ENCODE results near the gene KLHDC3.

KLHDC3 gene

DNA sequence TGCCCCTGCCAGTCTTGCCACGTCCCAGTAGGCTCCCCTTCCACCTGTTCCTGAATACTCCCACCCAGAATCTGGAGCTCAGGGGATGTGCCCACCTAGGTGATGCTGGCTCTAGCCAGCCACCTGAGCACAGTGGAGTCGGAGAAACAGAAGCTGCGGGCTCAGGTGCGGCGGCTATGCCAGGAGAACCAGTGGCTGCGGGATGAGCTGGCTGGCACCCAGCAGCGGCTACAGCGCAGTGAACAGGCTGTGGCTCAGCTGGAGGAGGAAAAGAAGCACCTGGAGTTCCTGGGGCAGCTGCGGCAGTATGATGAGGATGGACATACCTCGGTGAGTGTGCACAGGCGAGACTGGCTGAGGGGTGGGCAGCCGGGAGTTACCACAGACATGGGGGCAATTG is 48.8 kb downstream of the KLHDC3 start:
- DNase-seq (ENCODE audit: low spot score), result no peak
- H3K36me3 ChIP-seq (ENCODE audit: low read depth), result peaks cover 6% of the 10 kb centered on the region
- ATAC-seq (ENCODE audit: low read depth), result no peak

DNA sequence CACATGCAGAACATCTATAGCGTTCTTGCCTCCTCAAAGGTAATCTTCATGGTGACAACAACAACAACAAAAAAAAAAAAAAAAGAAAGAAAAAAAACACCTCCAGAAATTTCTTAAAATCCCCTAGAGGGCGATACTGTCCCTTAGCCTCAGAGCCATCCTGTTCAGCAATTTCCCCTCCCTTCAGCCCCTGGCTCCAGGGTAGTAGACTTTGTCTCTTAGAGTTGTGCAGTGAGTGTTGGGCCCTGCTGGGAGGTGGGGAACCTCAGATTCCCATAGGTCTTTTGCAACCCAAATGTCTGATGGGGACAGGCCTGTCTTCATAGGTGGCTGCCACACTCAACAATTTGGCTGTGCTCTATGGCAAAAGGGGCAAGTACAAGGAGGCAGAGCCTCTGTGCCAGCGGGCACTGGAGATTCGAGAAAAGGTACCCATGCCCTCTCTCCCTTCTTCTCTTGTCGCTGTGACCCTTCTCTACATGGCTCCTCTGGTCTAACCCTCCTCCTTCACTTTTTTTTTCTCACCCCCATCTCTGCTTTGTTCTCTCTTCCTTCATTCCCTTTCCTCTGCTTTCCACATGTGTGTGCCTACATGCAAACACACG is 56.1 kb downstream of the KLHDC3 start:
- Histone ChIP-seq H3K4me3 (ENCODE audit: severe bottlenecking) (no peak overlapping the region), H3K9me3 (ENCODE audit: severe bottlenecking) (no peaks in the 10 kb centered on the region), H3K27me3 (ENCODE audit: insufficient read depth, poor library complexity, severe bottlenecking) (no peaks in the 10 kb centered on the region), H3K27ac (ENCODE audit: poor library complexity, severe bottlenecking) (no peak overlapping the region), H3K4me1 (ENCODE audit: insufficient read depth, poor library complexity, severe bottlenecking) (no peaks in the 10 kb centered on the region), H3K36me3 (ENCODE audit: low read depth) (peaks cover 3% of the 10 kb centered on the region; the same call in 1 of the 2 replicates)
- TF ChIP-seq, protein P1, sequence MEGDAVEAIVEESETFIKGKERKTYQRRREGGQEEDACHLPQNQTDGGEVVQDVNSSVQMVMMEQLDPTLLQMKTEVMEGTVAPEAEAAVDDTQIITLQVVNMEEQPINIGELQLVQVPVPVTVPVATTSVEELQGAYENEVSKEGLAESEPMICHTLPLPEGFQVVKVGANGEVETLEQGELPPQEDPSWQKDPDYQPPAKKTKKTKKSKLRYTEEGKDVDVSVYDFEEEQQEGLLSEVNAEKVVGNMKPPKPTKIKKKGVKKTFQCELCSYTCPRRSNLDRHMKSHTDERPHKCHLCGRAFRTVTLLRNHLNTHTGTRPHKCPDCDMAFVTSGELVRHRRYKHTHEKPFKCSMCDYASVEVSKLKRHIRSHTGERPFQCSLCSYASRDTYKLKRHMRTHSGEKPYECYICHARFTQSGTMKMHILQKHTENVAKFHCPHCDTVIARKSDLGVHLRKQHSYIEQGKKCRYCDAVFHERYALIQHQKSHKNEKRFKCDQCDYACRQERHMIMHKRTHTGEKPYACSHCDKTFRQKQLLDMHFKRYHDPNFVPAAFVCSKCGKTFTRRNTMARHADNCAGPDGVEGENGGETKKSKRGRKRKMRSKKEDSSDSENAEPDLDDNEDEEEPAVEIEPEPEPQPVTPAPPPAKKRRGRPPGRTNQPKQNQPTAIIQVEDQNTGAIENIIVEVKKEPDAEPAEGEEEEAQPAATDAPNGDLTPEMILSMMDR (IDR thresholded peaks at IDR 0.05; ENCODE audit: poor library complexity, severe bottlenecking), result peak; percentile 84
- ATAC-seq (ENCODE audit: low read depth), result peak; percentile 59
- no peak for DNase-seq (ENCODE audit: low spot score)

More for the DNA sequence above, 48.8 kb downstream of the KLHDC3 start:
- Histone ChIP-seq H3K27ac (ENCODE audit: poor library complexity, severe bottlenecking) (no peak overlapping the region), H3K27me3 (ENCODE audit: insufficient read depth, poor library complexity, severe bottlenecking) (no peaks in the 10 kb centered on the region), H3K4me3 (ENCODE audit: severe bottlenecking) (no peak overlapping the region), H3K4me1 (ENCODE audit: insufficient read depth, poor library complexity, severe bottlenecking) (no peaks in the 10 kb centered on the region), H3K9me3 (ENCODE audit: severe bottlenecking) (no peaks in the 10 kb centered on the region)
- TF ChIP-seq, protein P1 (IDR thresholded peaks at IDR 0.05; ENCODE audit: poor library complexity, severe bottlenecking), result no peak
